ENCODE data around the gene ECE1.

ECE1 gene

GRCh38 chr1:21270086-21270689, 20.1 kb downstream of the ECE1 start:
- no peak overlapping the region for H3K4me3 ChIP-seq (ENCODE audit: low read length)
- H3K36me3 ChIP-seq (ENCODE audit: insufficient read depth, low read length), result peaks cover 39% of the 10 kb centered on the region
- no peak overlapping the region for H3K27ac ChIP-seq (ENCODE audit: low read depth, low read length)
- H3K27me3 ChIP-seq (ENCODE audit: insufficient read depth, low read length), result no peaks in the 10 kb centered on the region
- H3K9me3 ChIP-seq (ENCODE audit: insufficient read depth, low read depth, low read length), result no peaks in the 10 kb centered on the region
- H3K4me1 ChIP-seq (ENCODE audit: insufficient read depth, low read length), result no peaks in the 10 kb centered on the region
- WGBS, result 55% methylated on average over 9 of the region's 9 CpGs
- H3K9ac ChIP-seq (ENCODE audit: low read depth, low read length), result no peak overlapping the region

- 97% methylated on average over 7 of the region's 7 CpGs for WGBS
Measured at GRCh38 chr1:21269461-21270085, 20.7 kb downstream of the ECE1 start.

GRCh38 chr1:21268281-21269239, 21.7 kb downstream of the ECE1 start:
- H3K27me3 ChIP-seq (ENCODE audit: insufficient read depth, low read length), result no peaks in the 10 kb centered on the region
- H3K4me3 ChIP-seq (ENCODE audit: low read length), result no peak overlapping the region
- no peaks in the 10 kb centered on the region for H3K9me3 ChIP-seq (ENCODE audit: insufficient read depth, low read depth, low read length)
- peaks cover 39% of the 10 kb centered on the region for H3K36me3 ChIP-seq (ENCODE audit: insufficient read depth, low read length)
- no peaks in the 10 kb centered on the region for H3K4me1 ChIP-seq (ENCODE audit: insufficient read depth, low read length)
- WGBS, result 94% methylated on average over 17 of the region's 17 CpGs
- H3K27ac ChIP-seq (ENCODE audit: low read depth, low read length), result no peak overlapping the region
- H3K9ac ChIP-seq (ENCODE audit: low read depth, low read length), result no peak overlapping the region

More at GRCh38 chr1:21269461-21270085, 20.7 kb downstream of the ECE1 start:
- H3K36me3 ChIP-seq (ENCODE audit: insufficient read depth, low read length), result peaks cover 39% of the 10 kb centered on the region
- no peak overlapping the region for H3K27ac ChIP-seq (ENCODE audit: low read depth, low read length)
- no peak overlapping the region for H3K9ac ChIP-seq (ENCODE audit: low read depth, low read length)
- no peaks in the 10 kb centered on the region for H3K4me1 ChIP-seq (ENCODE audit: insufficient read depth, low read length)
- H3K27me3 ChIP-seq (ENCODE audit: insufficient read depth, low read length), result no peaks in the 10 kb centered on the region
- H3K9me3 ChIP-seq (ENCODE audit: insufficient read depth, low read depth, low read length), result no peaks in the 10 kb centered on the region
- no peak overlapping the region for H3K4me3 ChIP-seq (ENCODE audit: low read length)

- Histone ChIP-seq H3K9me3 (ENCODE audit: insufficient read depth, low read depth, low read length) (no peaks in the 10 kb centered on the region), H3K36me3 (ENCODE audit: insufficient read depth, low read length) (peaks cover 36% of the 10 kb centered on the region), H3K4me3 (ENCODE audit: low read length) (no peak overlapping the region), H3K27ac (ENCODE audit: low read depth, low read length) (no peak overlapping the region), H3K4me1 (ENCODE audit: insufficient read depth, low read length) (peaks cover 7% of the 10 kb centered on the region), H3K9ac (ENCODE audit: low read depth, low read length) (no peak overlapping the region), H3K27me3 (ENCODE audit: insufficient read depth, low read length) (no peaks in the 10 kb centered on the region)
- 95% methylated on average over 16 of the region's 16 CpGs for WGBS
Measured at GRCh38 chr1:21267191-21268077, 22.8 kb downstream of the ECE1 start.

GRCh38 chr1:21266119-21266774, 24.0 kb downstream of the ECE1 start:
- WGBS, result 86% methylated on average over 12 of the region's 12 CpGs
- Histone ChIP-seq H3K27ac (ENCODE audit: low read depth, low read length) (no peak overlapping the region), H3K9ac (ENCODE audit: low read depth, low read length) (no peak overlapping the region)

GRCh38 chr1:21265644-21266043, 24.6 kb downstream of the ECE1 start:
- Histone ChIP-seq H3K27ac (ENCODE audit: low read depth, low read length) (no peak overlapping the region), H3K4me1 (ENCODE audit: insufficient read depth, low read length) (peaks cover 21% of the 10 kb centered on the region), H3K9me3 (ENCODE audit: insufficient read depth, low read depth, low read length) (no peaks in the 10 kb centered on the region), H3K9ac (ENCODE audit: low read depth, low read length) (no peak overlapping the region), H3K4me3 (ENCODE audit: low read length) (no peak overlapping the region), H3K27me3 (ENCODE audit: insufficient read depth, low read length) (no peaks in the 10 kb centered on the region), H3K36me3 (ENCODE audit: insufficient read depth, low read length) (peaks cover 29% of the 10 kb centered on the region)
- WGBS, result 93% methylated on average over 6 of the region's 6 CpGs

More at GRCh38 chr1:21266119-21266774, 24.0 kb downstream of the ECE1 start:
- Histone ChIP-seq H3K4me3 (ENCODE audit: low read length) (no peak overlapping the region), H3K9me3 (ENCODE audit: insufficient read depth, low read depth, low read length) (no peaks in the 10 kb centered on the region), H3K36me3 (ENCODE audit: insufficient read depth, low read length) (peaks cover 29% of the 10 kb centered on the region), H3K4me1 (ENCODE audit: insufficient read depth, low read length) (peaks cover 17% of the 10 kb centered on the region), H3K27me3 (ENCODE audit: insufficient read depth, low read length) (no peaks in the 10 kb centered on the region)

GRCh38 chr1:21264898-21265297, 25.4 kb downstream of the ECE1 start:
- Histone ChIP-seq H3K36me3 (ENCODE audit: insufficient read depth, low read length) (peaks cover 28% of the 10 kb centered on the region), H3K9ac (ENCODE audit: low read depth, low read length) (no peak overlapping the region), H3K4me1 (ENCODE audit: insufficient read depth, low read length) (peaks cover 21% of the 10 kb centered on the region), H3K4me3 (ENCODE audit: low read length) (no peak overlapping the region), H3K27ac (ENCODE audit: low read depth, low read length) (no peak overlapping the region), H3K9me3 (ENCODE audit: insufficient read depth, low read depth, low read length) (no peaks in the 10 kb centered on the region), H3K27me3 (ENCODE audit: insufficient read depth, low read length) (no peaks in the 10 kb centered on the region)
- WGBS, result 76% methylated on average over 4 of the region's 4 CpGs

GRCh38 chr1:21263653-21264225, 26.5 kb downstream of the ECE1 start:
- Histone ChIP-seq H3K4me3 (ENCODE audit: low read length) (no peak overlapping the region), H3K9ac (ENCODE audit: low read depth, low read length) (no peak overlapping the region), H3K9me3 (ENCODE audit: insufficient read depth, low read depth, low read length) (no peaks in the 10 kb centered on the region), H3K36me3 (ENCODE audit: insufficient read depth, low read length) (peaks cover 16% of the 10 kb centered on the region; the same call in 1 of the 2 replicates), H3K27me3 (ENCODE audit: insufficient read depth, low read length) (no peaks in the 10 kb centered on the region), H3K4me1 (ENCODE audit: insufficient read depth, low read length) (peaks cover 21% of the 10 kb centered on the region), H3K27ac (ENCODE audit: low read depth, low read length) (no peak overlapping the region)
- 92% methylated on average over 11 of the region's 11 CpGs for WGBS

GRCh38 chr1:21263052-21263429, 27.2 kb downstream of the ECE1 start:
- H3K9ac ChIP-seq (ENCODE audit: low read depth, low read length), result no peak overlapping the region
- no peaks in the 10 kb centered on the region for H3K27me3 ChIP-seq (ENCODE audit: insufficient read depth, low read length)
- peaks cover 21% of the 10 kb centered on the region for H3K4me1 ChIP-seq (ENCODE audit: insufficient read depth, low read length)
- H3K9me3 ChIP-seq (ENCODE audit: insufficient read depth, low read depth, low read length), result no peaks in the 10 kb centered on the region
- H3K4me3 ChIP-seq (ENCODE audit: low read length), result no peak overlapping the region
- WGBS, result 71% methylated on average over 9 of the region's 10 CpGs
- peaks cover 12% of the 10 kb centered on the region; the same call in 1 of the 2 replicates for H3K36me3 ChIP-seq (ENCODE audit: insufficient read depth, low read length)
- no peak overlapping the region; the same call in 1 of the 2 replicates for H3K27ac ChIP-seq (ENCODE audit: low read depth, low read length)

Data from HUES64 (cell line).